Neutrophil (primary cell): ENCODE results near the gene XXYLT1.

ENCODE experiments used
- H3K27ac ChIP-seq: fragments of 200-600 bp; sonication (generic); 2 replicates; pipeline ENCODE4 v1.5.1; 2016; ENCODE audit warnings: mild to moderate bottlenecking, moderate library complexity
- H3K27me3 ChIP-seq: fragments of 200-600 bp; sonication (generic); 2 replicates; pipeline ENCODE4 v1.6.0; 2016; ENCODE audit warnings: mild to moderate bottlenecking
- H3K36me3 ChIP-seq: fragments of 200-600 bp; sonication (generic); 2 replicates; pipeline ENCODE4 v1.5.1; 2017
- H3K4me1 ChIP-seq, 2 experiments: fragments of 200-600 bp in 1 of 2; sonication (generic) in 1 of 2; 1 replicate in 1 of 2; 2 replicates in 1 of 2; pipeline versions ENCODE4 v1.5.1 to v1.6.1; 2013 to 2016; ENCODE audit warnings: low read depth in 1 of 2, low read length in 1 of 2, mild to moderate bottlenecking in 1 of 2, moderate library complexity in 1 of 2; ENCODE audit not compliant: control insufficient read depth in 1 of 2, insufficient read depth in 1 of 2
- H3K4me3 ChIP-seq, 2 experiments: fragments of 200-600 bp in 1 of 2; sonication (generic) in 1 of 2; 1 replicate in 1 of 2; 2 replicates in 1 of 2; pipeline ENCODE4 v1.5.1; 2013 to 2016; ENCODE audit warnings: low read depth in 1 of 2, low read length in 1 of 2, mild to moderate bottlenecking in 1 of 2, moderate library complexity in 1 of 2
- H3K9me3 ChIP-seq: fragments of 200-600 bp; sonication (generic); 2 replicates; pipeline ENCODE4 v1.5.1; 2016
- TF ChIP-seq, protein P1 (sequence below): fragments of 200-600 bp; sonication (generic); IDR thresholded peaks from 2 replicates; pipeline ENCODE4 v1.5.1; 2016; ENCODE audit warnings: antibody characterized with exemption

The XXYLT1 gene

DNA sequence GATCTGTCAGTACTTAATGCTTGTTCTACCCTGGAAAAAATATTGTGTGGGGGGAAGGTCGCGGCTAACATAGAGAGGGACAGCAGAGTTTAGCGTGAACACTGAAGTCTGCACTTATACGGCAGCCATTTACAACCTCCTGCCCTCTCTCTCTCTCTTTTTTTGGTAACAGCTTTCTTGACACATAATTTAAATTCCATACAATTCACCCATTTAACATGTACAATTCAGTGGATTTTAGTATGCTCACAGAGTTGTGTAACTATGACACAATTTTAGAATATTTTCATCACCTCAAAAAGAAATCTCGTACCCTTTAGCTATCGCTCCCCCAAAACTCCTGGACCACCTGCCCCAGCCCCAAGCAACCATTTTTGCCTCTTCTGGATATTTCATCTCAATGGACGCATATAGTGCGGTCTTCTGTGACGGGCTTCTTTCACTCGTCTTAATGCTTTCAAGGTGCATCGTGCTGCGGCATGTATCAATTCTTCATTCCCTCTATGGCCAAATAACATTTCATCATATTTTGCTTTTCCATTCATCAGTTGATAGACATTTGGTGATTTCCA is 141.8 kb downstream of the XXYLT1 start:
- no peaks in the 10 kb centered on the region for H3K9me3 ChIP-seq
- TF ChIP-seq, protein P1, sequence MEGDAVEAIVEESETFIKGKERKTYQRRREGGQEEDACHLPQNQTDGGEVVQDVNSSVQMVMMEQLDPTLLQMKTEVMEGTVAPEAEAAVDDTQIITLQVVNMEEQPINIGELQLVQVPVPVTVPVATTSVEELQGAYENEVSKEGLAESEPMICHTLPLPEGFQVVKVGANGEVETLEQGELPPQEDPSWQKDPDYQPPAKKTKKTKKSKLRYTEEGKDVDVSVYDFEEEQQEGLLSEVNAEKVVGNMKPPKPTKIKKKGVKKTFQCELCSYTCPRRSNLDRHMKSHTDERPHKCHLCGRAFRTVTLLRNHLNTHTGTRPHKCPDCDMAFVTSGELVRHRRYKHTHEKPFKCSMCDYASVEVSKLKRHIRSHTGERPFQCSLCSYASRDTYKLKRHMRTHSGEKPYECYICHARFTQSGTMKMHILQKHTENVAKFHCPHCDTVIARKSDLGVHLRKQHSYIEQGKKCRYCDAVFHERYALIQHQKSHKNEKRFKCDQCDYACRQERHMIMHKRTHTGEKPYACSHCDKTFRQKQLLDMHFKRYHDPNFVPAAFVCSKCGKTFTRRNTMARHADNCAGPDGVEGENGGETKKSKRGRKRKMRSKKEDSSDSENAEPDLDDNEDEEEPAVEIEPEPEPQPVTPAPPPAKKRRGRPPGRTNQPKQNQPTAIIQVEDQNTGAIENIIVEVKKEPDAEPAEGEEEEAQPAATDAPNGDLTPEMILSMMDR, result no peak
- no peaks in the 10 kb centered on the region for H3K36me3 ChIP-seq
- no peaks in the 10 kb centered on the region for H3K27me3 ChIP-seq
- H3K4me3 ChIP-seq, result no peak overlapping the region
- H3K27ac ChIP-seq, result no peak overlapping the region
- no peaks in the 10 kb centered on the region for H3K4me1 ChIP-seq

DNA sequence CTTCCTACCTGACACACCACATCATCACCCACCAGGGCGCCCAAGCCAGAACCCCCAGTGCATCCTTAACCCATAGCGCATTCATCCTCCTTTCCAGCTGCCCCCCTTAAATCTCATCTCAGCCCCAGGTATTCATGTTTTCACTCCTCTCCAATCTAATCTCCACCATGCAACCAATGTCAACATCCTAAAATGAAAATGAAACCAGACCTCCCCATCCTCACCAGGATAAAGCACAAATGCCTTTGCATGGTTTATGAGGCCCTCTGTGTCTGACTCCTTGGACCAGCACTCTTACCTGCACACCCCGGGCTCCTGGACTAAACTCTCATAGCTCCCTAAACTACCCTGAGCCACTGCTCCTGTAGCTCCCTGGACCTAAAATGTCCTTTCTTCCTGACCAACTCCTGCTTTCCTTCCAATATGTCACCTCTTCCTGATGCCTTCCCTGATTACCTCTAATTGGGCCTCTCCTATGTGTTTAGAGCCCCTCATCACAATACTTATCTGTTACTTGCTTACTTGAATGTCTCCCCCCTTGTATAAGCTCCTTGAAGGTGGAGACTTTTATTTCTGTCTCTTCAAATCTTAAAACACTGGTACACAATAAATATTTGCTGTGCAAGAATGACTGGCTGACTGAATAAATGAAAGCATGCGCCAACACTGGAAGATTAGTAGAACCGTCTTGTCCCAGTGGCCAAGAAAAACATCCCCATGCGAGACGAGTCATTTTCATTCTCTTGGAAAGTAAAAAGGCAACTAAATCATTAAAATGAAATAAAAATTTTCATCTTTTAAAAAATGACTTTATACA is 142.5 kb downstream of the XXYLT1 start:
- no peak overlapping the region for H3K4me3 ChIP-seq
- H3K9me3 ChIP-seq, result no peaks in the 10 kb centered on the region
- H3K4me1 ChIP-seq, result no peaks in the 10 kb centered on the region
- no peaks in the 10 kb centered on the region for H3K27me3 ChIP-seq
- TF ChIP-seq, protein P1, result no peak
- H3K27ac ChIP-seq, result no peak overlapping the region
- H3K36me3 ChIP-seq, result no peaks in the 10 kb centered on the region

DNA sequence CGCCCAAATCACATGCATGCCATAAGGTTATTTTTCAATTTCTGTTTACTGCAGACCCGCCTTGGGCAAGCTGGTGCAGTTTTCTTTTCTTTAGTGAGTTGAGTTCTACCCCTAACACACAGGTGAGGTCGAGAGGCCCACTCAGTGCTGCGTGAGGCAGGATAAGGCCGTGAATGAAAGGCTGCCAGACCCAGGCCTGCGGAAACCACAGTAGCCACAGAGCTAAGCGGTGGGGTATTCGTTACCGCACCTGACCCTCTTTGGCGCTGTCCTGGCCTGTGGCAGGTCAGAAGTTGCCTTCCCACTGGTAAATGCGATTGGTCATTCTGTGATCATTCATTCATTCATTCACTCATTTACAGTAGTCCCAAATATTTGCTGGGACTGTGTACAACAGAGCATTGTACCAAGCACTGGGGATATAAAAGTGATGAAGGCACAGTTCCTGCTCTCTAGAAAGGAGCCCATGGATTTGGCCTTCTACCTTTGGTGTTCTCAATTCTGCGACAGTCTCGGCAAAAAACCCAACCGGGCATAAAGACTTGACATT is 144.8 kb downstream of the XXYLT1 start:
- Histone ChIP-seq H3K27me3 (no peaks in the 10 kb centered on the region), H3K4me3 (no peak overlapping the region), H3K4me1 (peaks cover 0 to 5% of the 10 kb centered on the region in 2 experiments), H3K27ac (no peak overlapping the region), H3K9me3 (no peaks in the 10 kb centered on the region), H3K36me3 (no peaks in the 10 kb centered on the region)
- TF ChIP-seq, protein P1, result no peak

DNA sequence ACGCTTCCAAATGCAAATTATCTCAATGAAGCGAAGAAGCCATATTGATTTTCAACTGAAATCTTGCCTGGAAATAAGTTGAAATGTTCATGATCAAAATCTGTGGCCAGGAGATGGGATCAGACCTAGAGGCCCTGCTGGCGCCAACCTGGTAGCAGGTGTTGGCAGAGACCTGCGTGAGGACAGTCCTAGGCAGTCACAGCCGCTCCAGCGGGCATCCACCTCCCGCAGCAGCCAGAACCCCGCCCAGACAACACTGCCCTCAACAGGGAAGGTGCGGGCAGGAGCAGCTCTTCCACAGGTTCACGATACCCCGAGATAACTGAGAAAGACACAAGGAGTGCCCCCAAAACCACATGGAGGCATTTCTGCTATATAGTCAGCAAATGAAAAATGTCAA is 145.3 kb downstream of the XXYLT1 start:
- H3K27me3 ChIP-seq, result no peaks in the 10 kb centered on the region
- no peak overlapping the region for H3K4me3 ChIP-seq
- H3K27ac ChIP-seq, result no peak overlapping the region
- H3K36me3 ChIP-seq, result no peaks in the 10 kb centered on the region
- TF ChIP-seq, protein P1, result no peak
- H3K4me1 ChIP-seq, result peaks cover 0 to 5% of the 10 kb centered on the region in 2 experiments
- H3K9me3 ChIP-seq, result no peaks in the 10 kb centered on the region

DNA sequence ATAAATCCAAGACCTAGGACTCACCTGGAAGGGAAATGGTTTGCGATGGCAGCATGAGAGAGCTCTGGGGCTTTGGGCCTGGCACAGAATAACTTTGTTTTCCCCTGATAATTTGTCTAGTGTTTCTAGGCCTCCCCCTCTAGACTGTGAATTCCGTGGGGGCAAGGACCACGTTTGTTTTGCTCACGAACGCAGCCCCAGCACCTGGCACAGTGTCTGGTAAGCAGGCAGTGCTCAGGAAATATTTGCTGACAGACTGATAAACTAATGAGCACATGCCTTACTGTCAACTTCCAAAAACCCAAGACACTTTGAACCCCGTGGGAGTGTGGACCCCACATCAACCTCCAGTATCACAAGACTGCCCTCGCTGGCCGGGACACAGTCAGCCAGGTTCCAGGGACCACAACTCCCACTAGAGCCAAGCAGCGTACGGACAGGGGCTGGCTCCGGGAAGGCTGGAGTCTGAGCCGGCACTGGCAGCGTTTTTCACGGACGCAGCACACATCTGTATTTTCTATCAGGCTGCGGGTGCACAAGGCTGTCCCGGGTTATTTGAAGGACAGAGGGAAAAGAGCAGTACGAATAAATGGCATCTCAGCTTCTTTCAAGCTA is 146.5 kb downstream of the XXYLT1 start:
- TF ChIP-seq, protein P1, result no peak

More for the DNA sequence above, 146.5 kb downstream of the XXYLT1 start:
- Histone ChIP-seq H3K27me3 (no peaks in the 10 kb centered on the region), H3K4me3 (no peak overlapping the region), H3K27ac (no peak overlapping the region), H3K36me3 (no peaks in the 10 kb centered on the region), H3K9me3 (no peaks in the 10 kb centered on the region), H3K4me1 (peaks cover 0 to 5% of the 10 kb centered on the region in 2 experiments)
